NCI-H1417 (cell line): ENCODE data around the gene DYRK3.
"Not testable (repeated sequence)": the region's sequence is repeated elsewhere in the genome, so short reads cannot be mapped to it uniquely, and the experiment has no call there.

Experiments
- DNase-seq, 3 experiments: peaks; one replicate each; lab custom pipeline; 2025; lab: John Stamatoyannopoulos, UW

DYRK3 gene

GRCh38 chr1:206635080-206635977, at the start of gene DYRK3:
Gene DYRK3, plus strand, starts transcription at chr1:206635536. Its CDS starts 168 bp downstream, at chr1:206635704.
- DNase-seq = peak; percentile 95 to 99 (median 96)

GRCh38 chr1:206586501-206587445, 48.6 kb upstream of the DYRK3 start:
- DNase-seq = peak in 2 of 3 experiments; percentile 43 to 51

GRCh38 chr1:206587904-206588303, 47.4 kb upstream of the DYRK3 start:
- no peak for DNase-seq

- no peak for DNase-seq
These were observed 46.8 kb upstream of the DYRK3 start for GRCh38 chr1:206588492-206588891.

GRCh38 chr1:206589206-206589605, 46.1 kb upstream of the DYRK3 start:
- no peak for DNase-seq

DNA sequence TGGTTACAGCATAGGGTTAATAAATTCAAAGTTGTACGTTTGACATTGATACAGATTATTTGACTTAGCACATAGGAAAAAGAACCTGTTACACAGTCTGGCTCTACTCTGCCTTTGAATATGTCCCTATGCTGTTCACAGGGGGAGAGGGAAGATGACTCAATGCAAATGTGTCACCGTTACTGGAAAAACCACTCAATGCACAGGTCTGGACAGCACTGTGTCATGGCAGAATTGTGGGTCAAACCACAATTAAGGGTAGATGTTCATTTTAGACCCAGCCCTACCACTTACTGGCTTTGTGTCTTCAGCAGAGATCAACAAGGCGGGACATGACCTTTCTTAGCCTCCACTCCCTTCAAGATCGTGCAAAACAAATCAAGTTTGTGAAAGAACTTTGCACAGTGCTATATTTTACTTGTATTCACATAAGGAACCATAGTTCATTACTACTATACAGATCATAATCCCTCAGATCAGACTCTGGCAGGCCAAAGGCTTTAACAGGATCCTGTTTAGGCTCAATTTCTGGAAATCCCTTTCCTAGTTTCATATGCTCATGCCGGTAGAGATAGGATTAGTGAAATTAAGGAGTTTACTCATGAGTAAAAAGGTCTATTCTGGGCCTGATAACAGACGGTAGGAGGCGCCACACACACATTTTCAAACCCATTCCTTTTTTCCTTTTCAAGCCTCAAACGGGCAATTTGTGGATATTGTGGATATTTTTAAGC, 45.1 kb upstream of the DYRK3 start:
- DNase-seq = no peak

GRCh38 chr1:206591226-206591625, 44.1 kb upstream of the DYRK3 start:
- DNase-seq = no peak

DNA sequence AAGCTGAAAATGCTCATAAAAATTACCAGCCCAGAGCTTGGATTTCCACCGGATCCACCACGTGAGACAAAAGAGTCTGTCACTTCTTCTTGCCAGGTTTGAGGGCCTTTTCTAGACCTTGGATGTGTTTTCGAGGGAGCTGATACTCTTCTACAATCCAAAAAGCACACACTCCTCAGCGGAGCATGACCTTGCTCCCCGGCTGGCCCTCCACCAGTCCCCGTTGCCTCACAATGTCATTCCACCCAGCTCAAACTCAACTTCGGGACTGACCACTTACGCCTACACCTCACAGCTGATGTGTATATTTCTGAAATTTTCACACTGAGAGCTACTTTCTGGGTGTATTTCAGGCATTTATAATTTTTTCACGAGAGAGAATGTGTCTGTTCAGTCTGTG, 43.6 kb upstream of the DYRK3 start:
- DNase-seq = no peak

- no peak for DNase-seq
These were observed 41.9 kb upstream of the DYRK3 start for GRCh38 chr1:206593351-206593925.

DNA sequence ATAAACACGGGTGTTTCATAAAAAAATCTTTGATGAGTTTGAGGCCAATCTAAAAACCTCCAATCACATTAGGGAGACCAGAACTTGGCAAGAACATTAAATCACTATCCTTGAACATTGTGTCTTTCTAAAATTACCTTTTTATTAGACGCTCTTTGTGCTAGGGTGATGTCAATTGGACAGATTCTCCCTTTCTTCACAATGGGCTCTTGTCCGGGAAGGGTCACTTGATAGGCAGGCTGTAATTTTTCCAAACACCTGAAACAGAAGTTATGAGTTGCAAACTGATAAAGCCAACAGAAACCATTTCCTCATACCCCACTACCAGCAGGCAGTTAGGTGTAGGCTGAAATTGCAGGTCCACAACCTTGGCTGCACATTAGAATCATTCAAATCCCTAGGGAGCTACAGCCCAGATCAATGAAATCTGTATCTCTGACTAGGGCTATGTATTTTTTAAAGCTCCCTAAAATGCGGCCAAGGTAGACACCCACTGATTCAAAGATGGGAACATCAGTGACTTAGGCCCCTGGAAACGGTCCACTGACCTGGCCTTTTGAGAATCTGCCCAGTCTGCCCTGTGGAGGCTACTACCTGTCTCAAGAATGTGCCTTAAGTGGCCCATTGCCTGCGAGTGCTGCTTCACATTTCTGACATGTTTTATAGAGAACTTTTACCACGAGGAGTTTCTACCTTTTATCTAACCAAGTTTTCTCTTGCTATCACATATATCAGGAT, 39.6 kb upstream of the DYRK3 start:
- no peak for DNase-seq

DNA sequence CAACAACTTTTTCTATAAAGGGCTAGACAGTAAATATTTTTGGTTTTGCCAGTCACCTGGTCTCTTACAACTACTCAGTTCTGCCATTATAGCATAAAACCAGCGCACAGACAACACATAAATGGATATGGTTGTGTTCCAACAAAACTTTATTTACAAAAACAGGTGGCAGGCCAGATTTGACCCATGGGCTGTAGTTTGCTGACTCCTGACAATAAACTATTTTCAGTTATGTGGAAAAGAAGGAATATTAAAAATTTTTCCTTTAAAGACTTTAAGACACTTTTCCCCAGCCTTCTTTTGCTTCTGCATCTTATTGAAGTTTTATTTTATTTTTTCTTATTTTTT, 39.0 kb upstream of the DYRK3 start:
- no peak for DNase-seq

GRCh38 chr1:206600527-206600926, 34.8 kb upstream of the DYRK3 start:
- DNase-seq = no peak

DNA sequence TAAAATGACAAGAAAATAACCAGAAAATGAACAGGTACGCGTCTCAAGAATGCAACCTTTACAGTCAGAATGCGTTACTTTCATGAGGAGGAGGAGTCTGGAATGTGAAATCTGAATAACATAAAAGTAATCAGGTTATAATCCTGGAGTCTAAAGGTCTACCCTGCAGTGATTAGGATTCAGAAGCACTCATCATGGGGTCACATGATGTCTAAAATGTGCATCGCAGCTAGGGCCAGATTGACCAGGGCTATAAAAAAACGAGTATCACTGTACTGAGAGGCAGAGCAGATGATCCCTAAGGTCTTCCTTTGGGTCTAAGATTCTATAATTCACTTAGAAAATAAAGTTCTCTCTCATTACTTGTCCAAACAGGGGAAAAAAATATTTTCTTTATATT, 30.5 kb upstream of the DYRK3 start:
- DNase-seq = no peak

- peak in 1 of 3 experiments; percentile 53 for DNase-seq
These were observed 28.5 kb upstream of the DYRK3 start for GRCh38 chr1:206606867-206607266.

- DNase-seq = peak; percentile 5 to 57 (median 44)
These were observed 27.1 kb upstream of the DYRK3 start for GRCh38 chr1:206608108-206608698.

DNA sequence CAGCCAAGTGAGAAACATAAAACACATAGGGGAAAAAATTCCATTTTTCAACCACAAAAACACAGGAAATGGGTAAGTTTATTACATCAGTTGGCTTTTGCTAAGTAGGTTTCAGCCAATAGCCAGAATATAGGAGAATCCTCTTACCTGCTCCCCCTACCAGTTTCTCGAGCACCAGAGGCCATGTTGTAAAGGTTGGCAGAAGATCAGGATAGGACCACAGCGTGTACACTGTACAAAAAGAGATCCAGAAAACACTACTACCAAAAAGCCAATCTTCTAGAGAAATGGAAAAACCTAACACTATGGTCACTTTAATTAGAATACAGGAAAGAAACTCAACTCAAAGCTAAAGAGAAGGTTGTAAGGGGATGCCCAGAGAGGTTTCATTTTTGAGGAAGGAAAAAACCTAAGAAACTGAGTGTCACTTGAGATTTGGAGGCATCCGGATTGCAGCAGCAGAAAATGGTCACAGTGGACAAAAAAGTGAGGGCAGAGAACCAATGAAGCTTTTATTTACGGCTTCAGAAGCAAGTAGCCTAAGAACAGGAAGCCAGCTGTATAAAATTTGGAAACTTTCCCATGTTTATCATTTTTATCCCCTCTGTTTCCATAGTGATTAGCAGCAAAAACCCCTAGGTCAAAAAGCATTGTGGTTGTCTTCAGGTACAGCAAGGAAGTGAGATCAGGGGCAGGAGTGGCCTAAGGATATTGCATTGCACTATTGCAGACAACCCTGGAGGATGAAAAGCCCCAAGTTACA, 25.9 kb upstream of the DYRK3 start:
- DNase-seq = no peak

DNA sequence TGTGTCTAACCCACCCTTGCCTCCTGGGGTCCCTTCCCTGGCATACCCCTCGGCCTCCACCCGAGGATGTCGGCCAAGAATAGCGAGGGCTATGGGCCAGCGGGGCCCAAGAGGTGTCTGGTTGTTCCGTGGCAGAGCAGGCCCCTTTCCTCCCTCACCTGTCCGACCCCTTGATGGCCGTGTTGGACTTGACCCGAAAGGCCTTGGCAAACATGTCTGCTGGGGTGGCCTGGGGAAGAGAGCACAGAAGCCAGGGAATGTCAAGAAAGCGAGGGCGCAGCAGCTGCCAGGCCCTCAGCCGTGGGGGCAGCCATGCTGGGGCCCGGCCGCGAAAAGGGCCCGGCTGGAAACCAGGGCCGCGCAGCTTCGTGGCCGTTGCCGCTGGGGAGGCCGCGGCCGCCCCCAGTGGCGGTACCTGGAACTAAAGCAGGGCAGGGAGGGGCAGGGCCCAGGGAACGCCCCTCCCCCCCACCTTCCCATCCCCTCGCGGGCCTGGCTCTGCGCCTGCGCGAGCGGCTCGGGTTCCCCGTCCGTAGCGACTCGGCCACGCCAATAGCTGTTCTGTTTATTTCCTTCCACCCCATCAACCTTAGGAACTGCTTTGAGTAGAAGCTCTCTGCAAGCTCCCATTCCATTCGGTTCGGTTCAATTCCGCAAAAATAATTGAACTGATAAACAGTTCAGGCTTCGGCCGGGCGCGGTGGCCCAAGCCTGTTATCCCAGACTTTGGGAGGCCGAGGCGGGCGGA, 23.0 kb upstream of the DYRK3 start, which contains the start of gene EIF2D:
Gene EIF2D (minus strand): TSS at position 337 of the 748 bp plus-strand sequence. CDS start 123 bp downstream, at position 214.
- peak; percentile 92 to 99 (median 96) for DNase-seq

GRCh38 chr1:206626396-206626795, 8.9 kb upstream of the DYRK3 start:
- not testable (repeated sequence) for DNase-seq

DNA sequence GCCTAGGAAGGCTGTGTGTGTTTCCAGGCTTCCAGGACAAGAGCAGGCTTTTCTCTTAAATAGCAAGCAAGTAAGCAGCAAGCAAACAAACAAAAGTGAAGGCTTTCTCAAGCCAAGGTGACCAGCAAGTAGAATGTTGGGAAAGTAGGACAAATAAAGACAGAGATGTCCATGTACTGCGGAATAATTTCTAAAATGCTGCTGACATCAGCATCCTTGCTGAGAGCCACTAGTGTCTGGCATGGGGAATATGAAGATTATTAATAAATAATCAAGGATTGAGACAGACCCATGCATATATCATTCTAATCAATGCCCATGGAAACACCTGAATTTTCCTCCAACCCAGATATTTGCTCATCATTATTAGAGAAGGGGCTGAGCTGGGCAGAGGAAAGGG, 6.4 kb upstream of the DYRK3 start:
- no peak for DNase-seq
